KMS-11 (cell line): ENCODE results near the gene CPNE1.

ENCODE experiments used
- H2AFZ ChIP-seq: fragments of 200-600 bp; sonication (generic); 2 replicates; pipeline ENCODE4 v1.6.1; 2016; ENCODE audit warnings: antibody characterized with exemption, mixed run types, low read depth
- H3K27ac ChIP-seq: fragments of 200-600 bp; sonication (generic); 2 replicates; pipeline ENCODE4 v1.6.1; 2016; ENCODE audit warnings: mild to moderate bottlenecking, mixed run types
- H3K27me3 ChIP-seq: fragments of 200-600 bp; sonication (generic); 2 replicates; pipeline ENCODE4 v1.6.1; 2017; ENCODE audit warnings: mild to moderate bottlenecking, low read depth, mixed run types, moderate library complexity; ENCODE audit not compliant: insufficient read depth
- H3K36me3 ChIP-seq: fragments of 200-600 bp; sonication (generic); 2 replicates; pipeline ENCODE4 v1.6.1; 2017; ENCODE audit warnings: mild to moderate bottlenecking, mixed run types; ENCODE audit not compliant: insufficient read depth
- H3K4me1 ChIP-seq: fragments of 200-600 bp; sonication (generic); 2 replicates; pipeline ENCODE4 v1.6.1; 2016; ENCODE audit warnings: mild to moderate bottlenecking, low read depth, mixed run types; ENCODE audit not compliant: poor library complexity, severe bottlenecking
- H3K4me2 ChIP-seq: fragments of 200-600 bp; sonication (generic); 2 replicates; pipeline ENCODE4 v1.7.0; 2016; ENCODE audit warnings: mild to moderate bottlenecking, mixed run types
- H3K4me3 ChIP-seq: fragments of 200-600 bp; sonication (generic); IDR thresholded peaks from 2 replicates; pipeline ENCODE4 v1.6.1; 2017; ENCODE audit warnings: low read depth, low read length, mixed read lengths; ENCODE audit not compliant: insufficient read depth
- H3K79me2 ChIP-seq: fragments of 200-600 bp; sonication (generic); 2 replicates; pipeline ENCODE4 v1.6.1; 2016; ENCODE audit warnings: low read depth, mixed run types; ENCODE audit not compliant: insufficient read depth
- H3K9ac ChIP-seq: fragments of 200-600 bp; sonication (generic); 2 replicates; pipeline ENCODE4 v1.6.1; 2016; ENCODE audit warnings: mild to moderate bottlenecking, mixed run types
- H4K20me1 ChIP-seq: fragments of 200-600 bp; sonication (generic); 2 replicates; pipeline ENCODE4 v1.6.1; 2016; ENCODE audit warnings: mild to moderate bottlenecking, mixed run types; ENCODE audit not compliant: insufficient read depth
- TF ChIP-seq, protein P1 (sequence below): fragments of 200-600 bp; sonication (generic); conservative IDR thresholded peaks from 2 replicates; pipeline ENCODE4 v1.6.1; 2017; ENCODE audit warnings: low read depth, mild to moderate bottlenecking, antibody characterized with exemption, low read length, moderate library complexity, mixed read lengths

CPNE1 gene

GRCh38 chr20:35699957-35700624, 35.4 kb upstream of the CPNE1 start:
- Histone ChIP-seq H3K79me2 (peaks cover 29% of the 10 kb centered on the region; the same call in 1 of the 2 replicates), H3K4me3 (no peak overlapping the region), H4K20me1 (no peaks in the 10 kb centered on the region), H3K4me1 (peaks cover 52% of the 10 kb centered on the region), H3K27me3 (no peaks in the 10 kb centered on the region), H3K36me3 (peaks cover 16% of the 10 kb centered on the region; the same call in 1 of the 2 replicates), H3K9ac (peak overlapping the region; percentile 83; the same call in 1 of the 2 replicates), H2AFZ (peak overlapping the region; percentile 89), H3K27ac (peak overlapping the region; percentile 71), H3K4me2 (peak overlapping the region; percentile 50)
- TF ChIP-seq, protein P1, sequence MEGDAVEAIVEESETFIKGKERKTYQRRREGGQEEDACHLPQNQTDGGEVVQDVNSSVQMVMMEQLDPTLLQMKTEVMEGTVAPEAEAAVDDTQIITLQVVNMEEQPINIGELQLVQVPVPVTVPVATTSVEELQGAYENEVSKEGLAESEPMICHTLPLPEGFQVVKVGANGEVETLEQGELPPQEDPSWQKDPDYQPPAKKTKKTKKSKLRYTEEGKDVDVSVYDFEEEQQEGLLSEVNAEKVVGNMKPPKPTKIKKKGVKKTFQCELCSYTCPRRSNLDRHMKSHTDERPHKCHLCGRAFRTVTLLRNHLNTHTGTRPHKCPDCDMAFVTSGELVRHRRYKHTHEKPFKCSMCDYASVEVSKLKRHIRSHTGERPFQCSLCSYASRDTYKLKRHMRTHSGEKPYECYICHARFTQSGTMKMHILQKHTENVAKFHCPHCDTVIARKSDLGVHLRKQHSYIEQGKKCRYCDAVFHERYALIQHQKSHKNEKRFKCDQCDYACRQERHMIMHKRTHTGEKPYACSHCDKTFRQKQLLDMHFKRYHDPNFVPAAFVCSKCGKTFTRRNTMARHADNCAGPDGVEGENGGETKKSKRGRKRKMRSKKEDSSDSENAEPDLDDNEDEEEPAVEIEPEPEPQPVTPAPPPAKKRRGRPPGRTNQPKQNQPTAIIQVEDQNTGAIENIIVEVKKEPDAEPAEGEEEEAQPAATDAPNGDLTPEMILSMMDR, result no peak

DNA sequence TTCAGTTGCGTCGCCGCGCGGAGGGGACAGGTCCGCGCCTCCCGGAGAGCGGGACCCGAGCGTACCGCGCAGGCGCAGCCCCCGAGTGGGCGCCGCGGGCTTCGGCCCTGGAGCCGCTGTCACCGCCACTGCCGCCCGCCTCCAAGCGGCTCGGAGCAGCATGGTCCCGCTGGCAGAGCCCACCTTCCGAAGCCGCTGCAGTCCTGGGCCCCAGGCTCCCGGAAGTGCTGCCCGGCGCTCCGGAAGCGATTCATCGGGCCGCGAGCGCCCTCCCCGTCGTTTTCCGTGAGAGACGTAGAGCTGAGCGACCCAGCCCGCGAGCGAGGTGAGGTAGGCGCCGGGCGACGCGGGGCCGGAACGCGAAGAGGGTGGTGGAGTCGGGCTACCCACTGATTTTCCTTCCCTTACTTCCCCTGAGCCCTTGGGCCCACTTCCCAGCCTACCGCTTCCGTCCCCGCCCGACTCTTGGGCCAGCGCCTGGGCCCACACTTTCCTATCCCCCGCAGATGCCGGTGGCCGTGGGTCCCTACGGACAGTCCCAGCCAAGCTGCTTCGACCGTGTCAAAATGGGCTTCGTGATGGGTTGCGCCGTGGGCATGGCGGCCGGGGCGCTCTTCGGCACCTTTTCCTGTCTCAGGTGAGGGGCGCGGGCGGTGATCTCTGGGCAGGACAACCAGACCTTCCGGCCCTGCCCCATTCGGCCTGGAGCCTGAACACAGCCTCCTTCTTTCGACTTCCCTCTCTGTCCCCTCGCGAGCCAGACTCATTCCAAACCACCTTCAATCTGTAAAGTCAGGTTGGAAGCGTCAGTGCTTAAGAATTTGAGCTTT, 34.6 kb upstream of the CPNE1 start, which contains the start of the genes NFS1 and ROMO1:
Gene NFS1, minus strand, starts transcription at position 226 of the 830 bp plus-strand sequence. Its CDS starts 64 bp downstream, at position 162.
Gene ROMO1, plus strand, starts transcription at position 279 of the 830 bp plus-strand sequence. Its CDS starts 228 bp downstream, at position 507.
- Histone ChIP-seq H3K27me3 (no peaks in the 10 kb centered on the region), H3K36me3 (peaks cover 13% of the 10 kb centered on the region; the same call in 1 of the 2 replicates), H3K79me2 (peaks cover 29% of the 10 kb centered on the region; the same call in 1 of the 2 replicates), H4K20me1 (no peaks in the 10 kb centered on the region), H3K9ac (peak within 1 kb of the TSS; percentile 83), H2AFZ (peak within 1 kb of the TSS; percentile 89), H3K4me3 (no peak within 1 kb of the TSS), H3K4me1 (peaks cover 46% of the 10 kb centered on the region), H3K27ac (peak within 1 kb of the TSS; percentile 71), H3K4me2 (peak within 1 kb of the TSS; percentile 50)
- TF ChIP-seq, protein P1, result peak; percentile 27

DNA sequence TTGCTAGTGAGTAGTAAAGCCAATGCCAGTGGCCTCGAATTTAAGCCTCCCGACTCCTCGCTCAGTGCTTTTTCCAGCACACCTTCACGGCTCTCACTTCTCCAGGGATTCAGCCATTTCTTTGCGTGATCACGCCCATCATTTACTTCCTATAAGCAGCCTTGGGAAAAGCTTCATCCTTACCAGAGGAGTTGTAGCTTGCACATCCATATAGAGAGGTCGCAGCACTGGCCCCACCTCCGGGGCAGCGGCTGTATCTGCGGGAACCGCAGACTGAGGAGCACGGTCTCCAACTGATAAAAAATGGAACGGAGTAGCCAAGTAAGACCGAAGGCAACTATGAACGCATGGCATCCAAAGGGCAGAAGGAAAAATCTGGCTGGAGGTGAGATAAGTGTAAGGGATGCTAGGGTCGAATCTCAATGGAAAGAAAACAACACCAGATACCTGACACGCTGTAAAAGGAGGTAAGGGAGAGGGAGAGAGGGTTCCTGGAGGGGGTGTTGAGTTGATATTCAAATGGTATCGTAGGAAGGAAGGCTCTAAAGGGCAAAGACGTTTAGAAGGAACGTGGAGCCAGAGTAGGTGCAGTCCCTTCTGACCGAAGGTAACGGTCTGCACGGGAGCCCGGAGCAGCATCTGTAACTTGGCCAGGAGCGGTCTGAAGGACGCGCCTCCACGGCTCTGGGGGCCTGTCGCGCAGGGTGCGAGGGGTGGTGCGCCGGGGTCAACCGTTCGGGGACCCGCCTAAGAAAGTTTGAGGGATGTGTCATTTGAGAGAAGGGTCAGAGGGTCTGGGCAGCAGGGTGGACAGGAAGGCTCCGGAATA, 33.8 kb upstream of the CPNE1 start:
- H3K79me2 ChIP-seq, result peaks cover 29% of the 10 kb centered on the region; the same call in 1 of the 2 replicates
- TF ChIP-seq, protein P1, result no peak
- peak overlapping the region; percentile 50 for H3K4me2 ChIP-seq
- H3K9ac ChIP-seq, result peak overlapping the region; percentile 83
- peaks cover 46% of the 10 kb centered on the region for H3K4me1 ChIP-seq
- H3K27ac ChIP-seq, result peak overlapping the region; percentile 71; the same call in 1 of the 2 replicates
- no peak overlapping the region for H3K4me3 ChIP-seq
- peaks cover 6% of the 10 kb centered on the region; the same call in 1 of the 2 replicates for H3K36me3 ChIP-seq
- H3K27me3 ChIP-seq, result no peaks in the 10 kb centered on the region
- H2AFZ ChIP-seq, result peak overlapping the region; percentile 89
- no peaks in the 10 kb centered on the region for H4K20me1 ChIP-seq
